K562 (cell line): ENCODE results near the gene ZNF467. TPM values are rescaled to one million over a fixed set of nuclear protein-coding genes. Genes with fewer than 3 reads are reported as not detected.

ENCODE experiments used
- CHD7 ChIP-seq: fragments of 200-600 bp; sonication (generic); IDR thresholded peaks from one replicate; pipeline ENCODE4 v1.6.1; 2012; ENCODE audit warnings: mild to moderate bottlenecking, low read depth, low read length, inconsistent platforms
- CTCF ChIP-seq, 3 experiments: IDR thresholded peaks in 2 of 3; conservative IDR thresholded peaks in 1 of 3; 2 replicates each; pipeline ENCODE4 v1.5.1; 2011 to 2012; ENCODE audit warnings: low read length in 3 of 3, mild to moderate bottlenecking in 3 of 3, control low read depth in 2 of 3, improper control_type of control experiment in 1 of 3, inconsistent platforms in 1 of 3, low read depth in 1 of 3, mixed read lengths in 1 of 3, moderate library complexity in 1 of 3; ENCODE audit not compliant: insufficient read depth in 2 of 3
- polyA plus RNA-seq, 8 experiments: library from polyadenylated mRNA; depleted of rRNA in 4 of 8; stranded (reverse) in 5 of 8; unstranded in 3 of 8; fragments of >200 nt; fragmentation: Nextera tagmentation in 2 of 8; fragmentation: Illumina TruSeq in 1 of 8; extraction: Ambion mirVana in 2 of 8; extraction: Trizol in 1 of 8; gene quantifications; 2 replicates each; pipeline versions ENCODE4 v1.2.1 to v1.2.3, GENCODE V29; 2011 to 2014; ENCODE audit warnings: inconsistent platforms in 1 of 8, missing spikeins in 1 of 8
- total RNA-seq, 7 experiments: library from RNA; depleted of rRNA in 6 of 7; stranded (reverse); fragments of >200 nt in 6 of 7; fragmentation: Illumina TruSeq in 2 of 7; extraction: Trizol in 2 of 7; gene quantifications; 2 replicates each; pipeline versions ENCODE4 v1.2.1 to v1.2.3, GENCODE V29; 2011 to 2021; ENCODE audit warnings: low replicate concordance in 1 of 7

The ZNF467 gene
- total and polyA plus RNA-seq, 9 of the 15 experiments (the other 6 are each of a cell fraction or from before 2014, with no cell fraction given): 0.32 to 14.2 (median 1.7) TPM

- no peak for TF ChIP-seq CHD7
- TF ChIP-seq CTCF (IDR thresholded peaks at IDR 0.05 in 2 of 3, conservative IDR thresholded peaks at IDR 0.05 in 1 of 3; ENCODE audit: insufficient read depth in 2 of 3, low read depth in 1 of 3, low read length in 3 of 3): no peak
Observed at GRCh38 chr7:149776289-149776688, 2.9 kb upstream of the ZNF467 start (continued).
